ENCODE results near the gene MTSS2.

The MTSS2 gene

DNA sequence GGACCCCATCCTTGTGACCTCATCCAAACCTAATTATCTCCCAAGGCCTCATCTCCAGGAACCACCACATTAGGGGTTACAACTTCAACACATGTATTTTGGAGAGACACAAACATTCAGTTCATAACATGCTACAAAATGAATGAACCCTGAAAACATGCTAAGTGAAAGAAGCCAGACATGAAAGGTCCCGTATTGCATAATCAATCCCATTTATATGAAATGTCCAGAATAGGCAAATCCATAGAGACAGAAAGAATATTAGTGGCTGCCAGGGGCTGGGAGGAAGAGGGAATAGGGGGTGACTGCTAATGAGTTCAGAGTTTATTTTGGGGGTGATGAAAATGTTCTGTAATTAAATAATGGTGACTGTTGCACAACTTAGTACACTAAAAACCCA lies 43.2 kb downstream of the MTSS2 start:
- H3K4me3 ChIP-seq (ENCODE audit: low read length), result no peak overlapping the region
- DNase-seq (ENCODE audit: low read depth), result no peak
- no peak for TF ChIP-seq CTCF (conservative IDR thresholded peaks at IDR 0.05; ENCODE audit: low read depth, low read length)

DNA sequence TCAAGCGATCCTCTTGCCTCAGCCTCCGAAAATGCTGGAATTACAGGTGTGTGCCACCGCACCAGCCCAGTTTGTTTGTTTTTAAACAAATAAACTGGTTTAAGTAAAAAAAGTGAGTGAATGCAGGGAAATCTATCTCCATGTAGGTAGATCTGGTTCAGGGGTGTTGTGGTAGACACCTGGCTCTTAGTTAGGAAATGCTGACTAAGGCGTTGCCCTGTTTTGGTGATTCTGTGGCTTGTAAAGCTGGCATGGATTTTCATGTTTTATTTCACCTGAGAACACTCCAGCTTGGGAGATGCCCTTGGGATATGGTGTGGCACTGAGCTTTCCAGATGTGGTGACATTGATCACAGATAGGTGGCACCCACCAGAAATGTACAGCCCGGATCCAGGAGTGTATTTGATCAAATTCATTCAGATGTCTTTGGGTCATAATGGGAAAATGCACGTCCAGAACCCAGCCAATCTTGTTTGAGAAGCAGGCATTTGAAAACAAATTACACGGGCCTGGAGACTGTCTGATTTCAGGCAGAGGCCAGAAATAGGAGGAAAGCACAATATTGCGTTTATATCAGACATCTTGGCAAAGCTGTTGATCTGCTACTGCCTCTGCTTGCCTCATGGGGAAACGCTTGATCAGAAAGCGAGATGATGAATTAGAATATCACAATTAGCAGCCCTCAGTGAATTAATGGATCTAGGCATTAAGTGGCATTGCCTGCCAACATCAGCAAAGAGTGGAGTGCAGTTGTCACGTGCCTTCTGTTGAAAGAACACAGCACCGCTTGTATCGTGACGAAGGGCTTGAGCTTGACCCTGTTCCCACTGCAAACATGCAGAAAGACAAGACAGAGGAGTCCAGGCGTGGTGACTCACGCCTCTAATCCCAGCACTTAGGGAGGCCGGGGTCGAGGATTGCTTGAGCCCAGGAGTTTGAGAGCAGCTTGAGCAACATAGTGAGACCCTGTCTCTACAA lies 46.8 kb downstream of the MTSS2 start:
- H3K4me3 ChIP-seq (ENCODE audit: low read length), result no peak overlapping the region
- peak; percentile 27 for DNase-seq (ENCODE audit: low read depth)
- TF ChIP-seq CTCF (conservative IDR thresholded peaks at IDR 0.05; ENCODE audit: low read depth, low read length), result no peak

Measured in retinal pigment epithelial cell (primary cell).